ENCODE measurements around the gene RAPGEF4.
A peak's percentile ranks its signal among the peaks of the same experiment; 100 is the strongest.

Gene RAPGEF4

GRCh38 chr2:172843266-172843582, 107.6 kb downstream of the RAPGEF4 start:
- no peaks in the 10 kb centered on the region for H3K36me3 ChIP-seq (ENCODE audit: control insufficient read depth in 2 of 2, insufficient read depth in 1 of 2, low read length in 2 of 2)
- H3K4me1 ChIP-seq (ENCODE audit: control insufficient read depth, insufficient read depth, low read length): no peaks in the 10 kb centered on the region; the same call in 1 of the 2 replicates
- H3K9me3 ChIP-seq (ENCODE audit: control insufficient read depth, insufficient read depth, low read depth, low read length): no peaks in the 10 kb centered on the region
- no peak for TF ChIP-seq CTCF (tag by site-specific recombination; IDR thresholded peaks at IDR 0.05)
- TF ChIP-seq ZNF362 (tag by site-specific recombination; IDR thresholded peaks at IDR 0.05): no peak
- TF ChIP-seq ZNF558 (tag by site-specific recombination; IDR thresholded peaks at IDR 0.05): no peak
- no peak for TF ChIP-seq KLF1 (tag by site-specific recombination; IDR thresholded peaks at IDR 0.05)
- no peak for TF ChIP-seq ZNF341 (tag by site-specific recombination; IDR thresholded peaks at IDR 0.05; ENCODE audit: low read depth)
- 0 out of 2 replicates have a peak, but pooled peaks have one; percentile 20 for TF ChIP-seq TCF7L2 (IDR thresholded peaks at IDR 0.05; ENCODE audit: borderline replicate concordance, low read depth, low read length)
- peak; percentile 47 for TF ChIP-seq GLIS1 (tag by site-specific recombination; IDR thresholded peaks at IDR 0.05)
- TF ChIP-seq ZBTB7A (tag by site-specific recombination; IDR thresholded peaks at IDR 0.05; ENCODE audit: low read depth): no peak
- TF ChIP-seq ZBTB48 (tag by site-specific recombination; IDR thresholded peaks at IDR 0.05): no peak
- TF ChIP-seq KLF10 (tag by site-specific recombination; IDR thresholded peaks at IDR 0.05): 0 out of 2 replicates have a peak, but pooled peaks have one; percentile 17
- no peak for TF ChIP-seq ZSCAN30 (tag by site-specific recombination; IDR thresholded peaks at IDR 0.05)
- no peak for TF ChIP-seq ZNF530 (tag by site-specific recombination; IDR thresholded peaks at IDR 0.05; ENCODE audit: low read depth)
- TF ChIP-seq ZNF239 (tag by site-specific recombination; IDR thresholded peaks at IDR 0.05): no peak
- TF ChIP-seq ZNF776 (tag by site-specific recombination; IDR thresholded peaks at IDR 0.05; ENCODE audit: borderline replicate concordance): no peak
- TF ChIP-seq PRDM6 (tag by site-specific recombination; IDR thresholded peaks at IDR 0.05): peak; percentile 79
- TF ChIP-seq ZEB2 (tag by site-specific recombination; IDR thresholded peaks at IDR 0.05): 0 out of 2 replicates have a peak, but pooled peaks have one; percentile 3
- TF ChIP-seq ZNF501 (tag by site-specific recombination; IDR thresholded peaks at IDR 0.05): no peak
- no peak for TF ChIP-seq ZNF114 (tag by site-specific recombination; IDR thresholded peaks at IDR 0.05)
- TF ChIP-seq OSR2 (tag by site-specific recombination; IDR thresholded peaks at IDR 0.05): peak; percentile 26; the same call in 1 of the 2 replicates
- TF ChIP-seq ZNF433 (tag by site-specific recombination; IDR thresholded peaks at IDR 0.05; ENCODE audit: low read depth): no peak
- no peak for TF ChIP-seq ZNF426 (tag by site-specific recombination; IDR thresholded peaks at IDR 0.05)
- no peak for TF ChIP-seq PRDM4 (tag by site-specific recombination; IDR thresholded peaks at IDR 0.05)
- TF ChIP-seq ZSCAN4 (tag by site-specific recombination; IDR thresholded peaks at IDR 0.05): no peak
- TF ChIP-seq PBX3 (CRISPR knock-in tag; IDR thresholded peaks at IDR 0.05): no peak
- TF ChIP-seq ZNF629 (tag by site-specific recombination; IDR thresholded peaks at IDR 0.05): 0 out of 2 replicates have a peak, but pooled peaks have one; percentile 12
- no peak for TF ChIP-seq EGR2 (tag by site-specific recombination; IDR thresholded peaks at IDR 0.05; ENCODE audit: low read depth)
- H3K27ac ChIP-seq (ENCODE audit: extremely low read depth, low read depth, low read length): no peak overlapping the region
- POLR2A ChIA-PET: no interaction called here
- no peak overlapping the region for H3K4me3 ChIP-seq (ENCODE audit: low read depth, low read length)
- CTCF ChIA-PET: interaction anchor here (1.7 kb wide), 1 partner anchor 89 kb away, joined by 7 read pairs; no protein-coding TSS in a partner anchor
